Fibroblast of the conjunctiva (primary cell): ENCODE measurements around the gene CCNB3.

Experiments used
- DNase-seq: peaks from one replicate; pipeline ENCODE4 v3.0.0-alpha.2; 2010; ENCODE audit warnings: low read depth

CCNB3 gene

GRCh38 chrX:50375481-50376267 is 171.1 kb downstream of the CCNB3 start:
- DNase-seq, result no peak

GRCh38 chrX:50381729-50382415 is 177.3 kb downstream of the CCNB3 start:
- no peak for DNase-seq

GRCh38 chrX:50386520-50386919 is 182.0 kb downstream of the CCNB3 start:
- no peak for DNase-seq

- DNase-seq, result no peak
Observed at GRCh38 chrX:50393902-50394301, 189.3 kb downstream of the CCNB3 start.
